Measurements from ENCODE around the gene PFN3. TPM values are rescaled to one million over a fixed set of nuclear protein-coding genes. Genes with fewer than 3 reads are reported as not detected.

PFN3 gene
- polyA plus RNA-seq, 4 donors = not detected

Other genes with a start within 250 kb of the PFN3 start
- 10 to 100 TPM; 48.1 to 80.1 (median 73.0) TPM for gene RAB24, start 96.9 kb downstream of the PFN3 start, polyA plus RNA-seq
- 100 to 1,000 TPM; 278 to 457 (median 339) TPM for gene PRELID1, start 96.9 kb downstream of the PFN3 start, polyA plus RNA-seq
- 10 to 100 TPM; 11.9 to 22.9 (median 14.4) TPM for gene MXD3, start 88.8 kb downstream of the PFN3 start, polyA plus RNA-seq
- 100 to 1,000 TPM in 2 of 4 donors, 10 to 100 TPM in 2; 73.6 to 304 (median 158) TPM for gene LMAN2, start 49.0 kb downstream of the PFN3 start, polyA plus RNA-seq
- gene RGS14, start 42.7 kb downstream of the PFN3 start, polyA plus RNA-seq = 10 to 100 TPM; 12.8 to 31.3 (median 20.6) TPM
- under 1 TPM in 2 of 4 donors, not detected in 2; 0.01 to 0.07 TPM for gene SLC34A1, start 16.2 kb downstream of the PFN3 start, polyA plus RNA-seq
- gene F12, start 8.9 kb upstream of the PFN3 start, polyA plus RNA-seq = 10 to 100 TPM in 3 of 4 donors, under 1 TPM in 1; 0.28 to 22.4 (median 18.6) TPM
- gene GRK6, start 26.0 kb upstream of the PFN3 start, polyA plus RNA-seq = 10 to 100 TPM; 17.0 to 29.5 (median 24.4) TPM
- 1 to 10 TPM in 3 of 4 donors, under 1 TPM in 1; 0.86 to 3.7 (median 2.0) TPM for gene PRR7, start 46.2 kb upstream of the PFN3 start, polyA plus RNA-seq
- 10 to 100 TPM in 2 of 4 donors, 1 to 10 TPM in 2; 1.6 to 32.0 (median 14.2) TPM for gene DBN1, start 73.0 kb upstream of the PFN3 start, polyA plus RNA-seq
- gene PDLIM7, start 96.9 kb upstream of the PFN3 start, polyA plus RNA-seq = 10 to 100 TPM in 2 of 4 donors, 1 to 10 TPM in 2; 3.8 to 44.4 (median 18.3) TPM
- gene DOK3, start 109.2 kb upstream of the PFN3 start, polyA plus RNA-seq = 1 to 10 TPM; 3.1 to 6.0 (median 4.1) TPM
- 10 to 100 TPM; 81.9 to 95.4 (median 87.6) TPM for gene DDX41, start 116.3 kb upstream of the PFN3 start, polyA plus RNA-seq
- gene FAM193B, start 153.9 kb upstream of the PFN3 start, polyA plus RNA-seq = 100 to 1,000 TPM in 2 of 4 donors, 10 to 100 TPM in 2; 68.7 to 336 (median 155) TPM
- 100 to 1,000 TPM in 2 of 4 donors, 10 to 100 TPM in 2; 34.9 to 183 (median 86.3) TPM for gene TMED9, start 191.5 kb upstream of the PFN3 start, polyA plus RNA-seq
- gene B4GALT7, start 199.5 kb upstream of the PFN3 start, polyA plus RNA-seq = 10 to 100 TPM; 10.5 to 29.0 (median 22.2) TPM